GM12878 (cell line): ENCODE results near the gene LMAN2L.

Source experiments
- ASH2L ChIP-seq: fragments of 300-600, 200-600 bp; sonication (generic); IDR thresholded peaks from 2 replicates; pipeline ENCODE4 v1.6.1; 2017; ENCODE audit warnings: low read depth, mild to moderate bottlenecking, borderline replicate concordance
- BHLHE40 ChIP-seq, 2 experiments: fragments of 450-650 bp in 1 of 2; IDR thresholded peaks; 2 replicates each; pipeline ENCODE4 v1.6.1; 2011 to 2017; ENCODE audit warnings: low read depth in 2 of 2, borderline replicate concordance in 1 of 2, improper control_type of control experiment in 1 of 2, low read length in 1 of 2, mild to moderate bottlenecking in 1 of 2
- CBFB ChIP-seq: IDR thresholded peaks from 2 replicates; pipeline ENCODE4 v1.6.1; 2016; ENCODE audit warnings: antibody characterized with exemption, low read depth
- CTCF ChIP-seq, 3 experiments: IDR thresholded peaks in 2 of 3; conservative IDR thresholded peaks in 1 of 3; 2 replicates each; pipeline ENCODE4 v1.5.1; 2011; ENCODE audit warnings: low read depth in 3 of 3, low read length in 3 of 3, mild to moderate bottlenecking in 3 of 3, control low read depth in 2 of 3, moderate library complexity in 2 of 3, inconsistent platforms in 1 of 3, mixed read lengths in 1 of 3; ENCODE audit not compliant: control insufficient read depth in 2 of 3, insufficient read depth in 1 of 3; ENCODE audit errors: extremely low read depth in 1 of 3
- EZH2 ChIP-seq: IDR thresholded peaks from 2 replicates; pipeline ENCODE4 v1.6.1; 2012; ENCODE audit warnings: low read depth, mild to moderate bottlenecking, control low read depth, inconsistent platforms, low read length, borderline replicate concordance; ENCODE audit not compliant: control insufficient read depth
- FOXK2 ChIP-seq: fragments of 450-650 bp; IDR thresholded peaks from 2 replicates; pipeline ENCODE4 v1.6.1; 2017; ENCODE audit warnings: mild to moderate bottlenecking, moderate library complexity
- IRF5 ChIP-seq: fragments of 450-650 bp; IDR thresholded peaks from 2 replicates; pipeline ENCODE4 v1.6.1; 2017; ENCODE audit warnings: borderline replicate concordance
- JUND ChIP-seq: IDR thresholded peaks from 2 replicates; pipeline ENCODE4 v1.6.1; 2012; ENCODE audit warnings: low read depth, mild to moderate bottlenecking, low read length, improper control_type of control experiment, moderate library complexity
- NR2C2 ChIP-seq: IDR thresholded peaks from 2 replicates; pipeline ENCODE4 v1.6.1; 2011; ENCODE audit warnings: borderline replicate concordance, low read depth; ENCODE audit not compliant: control insufficient read depth, insufficient read length
- RELA ChIP-seq: fragments of 450-650 bp; IDR thresholded peaks from 2 replicates; pipeline ENCODE4 v1.8.0; 2014; ENCODE audit warnings: borderline replicate concordance; ENCODE audit not compliant: partially characterized antibody
- TCF3 ChIP-seq: IDR thresholded peaks from 2 replicates; pipeline ENCODE4 v1.6.1; 2012; ENCODE audit warnings: low read depth, mild to moderate bottlenecking, low read length, borderline replicate concordance; ENCODE audit not compliant: insufficient read depth
- USF1 ChIP-seq: IDR thresholded peaks from 2 replicates; pipeline ENCODE4 v1.6.1; 2011; ENCODE audit warnings: borderline replicate concordance, low read depth, mild to moderate bottlenecking, moderate library complexity, mixed read lengths, low read length; ENCODE audit not compliant: insufficient read depth; ENCODE audit errors: extremely low read length

GRCh38 chr2:96759548-96759947 is 19.7 kb upstream of the LMAN2L start:
- TF ChIP-seq BHLHE40 (IDR thresholded peaks at IDR 0.05; ENCODE audit: borderline replicate concordance in 1 of 2, low read depth in 2 of 2, low read length in 1 of 2) (no peak), RELA (no peak), NR2C2 (no peak), TCF3 (no peak), CBFB (no peak), USF1 (no peak), FOXK2 (no peak), IRF5 (no peak), JUND (no peak), ASH2L (no peak), CTCF (IDR thresholded peaks at IDR 0.05 in 2 of 3, conservative IDR thresholded peaks at IDR 0.05 in 1 of 3; ENCODE audit: control insufficient read depth in 2 of 3, extremely low read depth in 1 of 3, insufficient read depth in 1 of 3, low read depth in 3 of 3, low read length in 3 of 3) (no peak), EZH2 (no peak)
